Pancreas (tissue), 10 donors: ENCODE data around the gene LMBRD1. TPM values are rescaled to one million over a fixed set of nuclear protein-coding genes. Genes with fewer than 3 reads are reported as not detected.

Experiments used
- ATAC-seq, 4 donors: fragments of 200-7000 bp; cut with Tn5 transposase; one replicate each; pipeline versions ENCODE4 v1.8.0 to v1.9.1; 2020; ENCODE audit warnings: mild to moderate bottlenecking in 4 of 4, moderate library complexity in 4 of 4
- DNase-seq, 6 donors: peaks; one replicate each; pipeline ENCODE4 v3.0.0-alpha.2; 2020
- FAIRE-seq: peaks from 2 replicates; lab custom pipeline; 2012; peaks lifted over from hg19 to GRCh38; lab: Jason Lieb, UNC
- H3K27ac ChIP-seq, 4 donors: fragments of 200-600 bp; sonication (generic); 1 replicate in 3 of 4; 2 replicates in 1 of 4; pipeline versions ENCODE4 v1.5.0 to v1.8.0; 2020
- H3K27me3 ChIP-seq, 4 donors: fragments of 200-600 bp; one replicate each; pipeline ENCODE4 v1.8.0; 2021
- H3K36me3 ChIP-seq, 3 donors: fragments of 200-600 bp; sonication (generic) in 1 of 3; one replicate each; pipeline versions ENCODE4 v1.5.0 to v1.8.0; 2020 to 2021
- H3K4me1 ChIP-seq, 3 donors: fragments of 200-600 bp; one replicate each; pipeline ENCODE4 v1.8.0; 2021
- H3K4me3 ChIP-seq, 4 donors: fragments of 200-600 bp; sonication (generic) in 2 of 4; one replicate each; pipeline versions ENCODE4 v1.5.0 to v1.8.0; 2020 to 2021
- H3K9me3 ChIP-seq, 4 donors: fragments of 200-600 bp; one replicate each; pipeline ENCODE4 v1.8.0; 2021
- WGBS, 2 donors: extraction: QIAGEN DNeasy Blood & Tissue Kit; methylation state at CpG; one replicate each; pipeline ENCODE4 v1.1.7; 2013; 5-methylcytosine and 5-hydroxymethylcytosine counted together
- intact Hi-C, 3 donors: fragments of 100-400 bp; cut with DNase I; formaldehyde crosslinking; loops; one replicate each; pipeline versions ENCODE4 v1.11.1 to v1.14.2; 2022
- polyA plus RNA-seq, 2 donors: library from polyadenylated mRNA; stranded (reverse); fragments of 200-250 nt; gene quantifications; one replicate each; pipeline ENCODE4 v1.2.3, GENCODE V29; 2013
- total RNA-seq, 6 donors: library from RNA; stranded (reverse); fragmentation: NEBNext Ultra II Directional in 4 of 6; extraction: Animal tissue kit (Norgen Biotek cat#: 25700) in 4 of 6; gene quantifications; one replicate each; pipeline versions ENCODE4 v1.2.1 to v1.2.4, GENCODE V29; 2021 to 2023
- TF ChIP-seq, protein P1 (sequence below), 4 donors: fragments of 200-600 bp; sonication (generic) in 3 of 4; IDR thresholded peaks; one replicate each; pipeline versions ENCODE4 v1.5.0 to v1.8.0; 2021; ENCODE audit warnings: antibody characterized with exemption in 4 of 4
- donor health status: healthy with polysubstance abuse.
- donor health status: DM: no; HTN: no; CAD: no; lungs with moderate emphysema.
- donor health status: DM: no; HTN: no; CAD: no.
- donor health status: control.
- donor health status: control.
- donor health status: Bipolar disorder and iron deficiency.
- donor health status: DM: yes; HTN: yes; CAD: no.
- donor health status: DM: no; HTN: no; CAD: no.
- donor health status: DM: no; HTN: no; CAD: no.
- donor health status: DM: yes; HTN: yes; CAD: no.

Gene LMBRD1
- total and polyA plus RNA-seq, 8 donors = 16.5 to 50.5 (median 38.7) TPM

DNA sequence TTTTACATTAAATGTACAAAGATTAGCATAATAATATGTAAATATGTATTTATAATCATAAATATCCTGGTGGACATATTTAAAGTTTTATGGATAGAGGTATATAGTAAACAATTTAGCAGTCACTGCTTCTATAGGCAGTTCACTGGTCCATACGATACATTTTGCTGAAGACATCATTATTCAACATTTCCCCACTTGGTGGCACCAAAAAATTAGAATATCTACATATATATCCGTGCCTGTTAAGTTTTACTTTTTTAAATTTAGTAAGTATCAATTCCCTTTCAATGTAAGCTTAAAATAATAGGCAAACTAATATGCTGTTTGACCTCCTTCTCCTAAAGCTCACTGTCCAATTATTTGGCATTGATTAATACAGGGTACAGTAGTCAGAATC, 64.2 kb downstream of the LMBRD1 start:
- no peak for FAIRE-seq

DNA sequence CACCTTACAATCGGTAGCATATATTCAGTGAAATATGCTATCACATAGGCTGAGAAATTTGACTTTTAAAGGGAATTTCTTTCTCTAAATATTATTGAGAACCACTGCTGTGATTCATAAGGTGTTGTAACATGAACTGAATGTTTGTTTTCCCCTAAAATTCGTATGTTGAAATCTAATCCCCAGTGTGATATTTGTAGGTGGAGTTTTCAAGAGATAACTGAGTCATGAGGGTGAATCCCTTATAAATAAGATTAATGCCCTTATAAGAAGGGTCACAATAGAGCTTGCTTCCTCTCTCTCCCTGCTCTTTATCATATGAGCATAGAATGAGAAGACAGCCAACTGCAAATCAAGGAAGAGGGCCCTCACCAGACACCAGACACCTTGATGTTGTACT, 64.8 kb downstream of the LMBRD1 start:
- FAIRE-seq (no peak), ATAC-seq (no peak), DNase-seq (no peak)
- intact Hi-C loops = no loop called here
- Histone ChIP-seq H3K27ac (no peak overlapping the region), H3K27me3 (no peaks in the 10 kb centered on the region), H3K4me1 (no peaks in the 10 kb centered on the region), H3K9me3 (no peaks in the 10 kb centered on the region), H3K36me3 (peaks cover 0 to 6% (median 0%) of the 10 kb centered on the region in 3 donors), H3K4me3 (no peak overlapping the region)
- 49 to 66% methylated on average over 2 of the region's 2 CpGs for WGBS, 2 donors
- TF ChIP-seq, protein P1, sequence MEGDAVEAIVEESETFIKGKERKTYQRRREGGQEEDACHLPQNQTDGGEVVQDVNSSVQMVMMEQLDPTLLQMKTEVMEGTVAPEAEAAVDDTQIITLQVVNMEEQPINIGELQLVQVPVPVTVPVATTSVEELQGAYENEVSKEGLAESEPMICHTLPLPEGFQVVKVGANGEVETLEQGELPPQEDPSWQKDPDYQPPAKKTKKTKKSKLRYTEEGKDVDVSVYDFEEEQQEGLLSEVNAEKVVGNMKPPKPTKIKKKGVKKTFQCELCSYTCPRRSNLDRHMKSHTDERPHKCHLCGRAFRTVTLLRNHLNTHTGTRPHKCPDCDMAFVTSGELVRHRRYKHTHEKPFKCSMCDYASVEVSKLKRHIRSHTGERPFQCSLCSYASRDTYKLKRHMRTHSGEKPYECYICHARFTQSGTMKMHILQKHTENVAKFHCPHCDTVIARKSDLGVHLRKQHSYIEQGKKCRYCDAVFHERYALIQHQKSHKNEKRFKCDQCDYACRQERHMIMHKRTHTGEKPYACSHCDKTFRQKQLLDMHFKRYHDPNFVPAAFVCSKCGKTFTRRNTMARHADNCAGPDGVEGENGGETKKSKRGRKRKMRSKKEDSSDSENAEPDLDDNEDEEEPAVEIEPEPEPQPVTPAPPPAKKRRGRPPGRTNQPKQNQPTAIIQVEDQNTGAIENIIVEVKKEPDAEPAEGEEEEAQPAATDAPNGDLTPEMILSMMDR (IDR thresholded peaks at IDR 0.05) = no peak

More for the DNA sequence above, 64.2 kb downstream of the LMBRD1 start:
- DNase-seq (no peak), ATAC-seq (peak in 1 of 4 donors; percentile 62)
- 48 to 50% methylated on average over 2 of the region's 2 CpGs for WGBS, 2 donors
- Histone ChIP-seq H3K9me3 (no peaks in the 10 kb centered on the region), H3K36me3 (peaks cover 0 to 6% (median 0%) of the 10 kb centered on the region in 3 donors), H3K4me1 (peaks cover 0 to 4% (median 0%) of the 10 kb centered on the region in 3 donors), H3K27ac (no peak overlapping the region), H3K4me3 (no peak overlapping the region), H3K27me3 (no peaks in the 10 kb centered on the region)
- intact Hi-C loops = no loop called here
- TF ChIP-seq, protein P1 (IDR thresholded peaks at IDR 0.05) = no peak

DNA sequence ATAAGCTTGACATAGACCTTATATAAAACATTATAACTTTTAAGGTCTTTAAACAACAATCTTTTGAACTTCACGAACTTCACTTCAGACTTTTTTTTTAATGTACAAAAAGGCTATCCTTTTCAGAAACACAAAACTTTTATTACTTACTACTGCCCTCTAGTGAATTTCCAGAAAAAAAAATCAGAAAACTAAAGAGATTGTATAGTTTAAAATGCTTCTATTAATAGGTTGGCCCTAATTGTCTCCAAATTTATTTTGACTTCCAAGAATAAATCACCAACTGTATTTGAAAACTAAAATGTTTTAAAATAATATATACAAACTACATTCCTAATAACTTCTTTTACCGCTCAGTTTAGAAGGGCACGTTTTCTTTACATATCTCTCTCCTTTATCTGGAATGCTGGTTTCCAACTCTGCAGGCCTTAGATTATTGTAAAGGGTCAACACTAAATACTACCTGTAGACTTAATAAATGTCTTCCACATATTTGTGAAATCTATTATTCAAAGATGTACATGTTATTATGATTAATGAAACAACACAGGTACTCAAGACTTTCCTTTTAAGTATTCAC, 66.8 kb downstream of the LMBRD1 start:
- Histone ChIP-seq H3K36me3 (no peaks in the 10 kb centered on the region), H3K4me3 (no peak overlapping the region), H3K9me3 (no peaks in the 10 kb centered on the region), H3K27ac (no peak overlapping the region), H3K4me1 (no peaks in the 10 kb centered on the region), H3K27me3 (no peaks in the 10 kb centered on the region)
- FAIRE-seq (peak; percentile 88), ATAC-seq (no peak), DNase-seq (no peak)
- TF ChIP-seq, protein P1 (IDR thresholded peaks at IDR 0.05) = peak in 3 of 4 donors; percentile 8 to 17 (median 14)
- intact Hi-C loops = no loop called here
- WGBS, 2 donors = 57 to 60% methylated on average over 3 of the region's 3 CpGs

DNA sequence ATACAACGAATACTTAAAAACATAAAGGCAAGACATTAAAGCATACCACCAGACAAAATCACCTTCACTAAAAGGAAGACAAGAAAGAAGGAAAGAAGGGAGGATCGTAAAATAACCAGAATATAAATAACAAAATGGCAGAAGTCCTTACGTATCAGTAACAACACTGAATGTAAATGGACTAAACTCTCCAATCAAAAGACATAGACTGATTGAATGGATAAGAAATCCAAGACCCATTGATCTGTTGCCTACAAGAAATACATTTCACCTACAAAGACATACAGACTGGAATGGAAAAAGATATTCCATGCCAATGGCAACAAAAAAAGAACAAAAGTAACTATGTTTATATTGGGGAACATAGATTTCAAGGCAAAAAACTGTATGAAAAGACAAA, 74.1 kb downstream of the LMBRD1 start:
- ATAC-seq (no peak), DNase-seq (no peak), FAIRE-seq (no peak)
- Histone ChIP-seq H3K27me3 (no peaks in the 10 kb centered on the region), H3K27ac (no peak overlapping the region), H3K9me3 (no peaks in the 10 kb centered on the region), H3K4me1 (no peaks in the 10 kb centered on the region), H3K36me3 (peaks cover 0 to 8% (median 0%) of the 10 kb centered on the region in 3 donors), H3K4me3 (no peak overlapping the region)
- WGBS, 2 donors = 96 to 98% methylated on average over 3 of the region's 3 CpGs
- intact Hi-C loops = no loop called here
- TF ChIP-seq, protein P1 (IDR thresholded peaks at IDR 0.05) = no peak

DNA sequence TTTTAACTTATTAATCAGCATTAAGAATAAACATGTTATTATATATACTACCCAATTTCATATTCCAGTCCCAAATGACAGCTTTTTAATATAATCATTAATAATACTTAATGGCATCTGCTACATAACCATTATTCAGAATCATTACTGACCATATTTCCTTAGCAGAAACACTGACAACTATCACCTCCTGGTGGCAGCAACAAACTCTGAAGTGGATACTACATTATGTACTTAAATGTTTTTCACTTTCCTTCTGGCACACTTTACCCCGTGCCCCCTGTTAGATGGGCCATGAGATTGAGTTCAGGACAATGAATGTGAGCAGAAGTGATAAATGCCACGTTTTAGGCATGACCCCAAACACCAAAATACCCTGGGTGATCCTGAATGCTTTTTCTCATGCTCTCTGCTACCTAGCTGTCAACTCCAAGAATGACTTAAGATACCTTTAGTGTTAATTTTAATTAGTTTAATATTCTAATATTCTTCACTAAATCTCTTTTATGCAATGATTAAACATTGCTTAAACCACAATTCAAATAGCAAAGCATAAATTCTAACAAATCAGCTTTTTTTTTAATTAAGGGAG, 77.1 kb downstream of the LMBRD1 start:
- no peaks in the 10 kb centered on the region for H3K27me3 ChIP-seq
- H3K4me3 ChIP-seq = no peak overlapping the region
- ATAC-seq (peak in 2 of 4 donors; percentile 50 to 58), DNase-seq (no peak), FAIRE-seq (no peak)
- no peak overlapping the region for H3K27ac ChIP-seq
- H3K4me1 ChIP-seq = no peaks in the 10 kb centered on the region
- no peaks in the 10 kb centered on the region for H3K9me3 ChIP-seq
- TF ChIP-seq, protein P1 (IDR thresholded peaks at IDR 0.05) = peak in 1 of 4 donors; percentile 21
- WGBS, 2 donors = 19 to 38% methylated on average over 2 of the region's 2 CpGs
- peaks cover 0 to 11% (median 0%) of the 10 kb centered on the region in 3 donors for H3K36me3 ChIP-seq
- intact Hi-C loops = no loop called here
